Neutrophil (primary cell): ENCODE data around the gene LRRC71.

ENCODE experiments used
- H3K27ac ChIP-seq: fragments of 200-600 bp; sonication (generic); 2 replicates; pipeline ENCODE4 v1.5.1; 2016; ENCODE audit warnings: mild to moderate bottlenecking, moderate library complexity
- H3K27me3 ChIP-seq: fragments of 200-600 bp; sonication (generic); 2 replicates; pipeline ENCODE4 v1.6.0; 2016; ENCODE audit warnings: mild to moderate bottlenecking
- H3K36me3 ChIP-seq: fragments of 200-600 bp; sonication (generic); 2 replicates; pipeline ENCODE4 v1.5.1; 2017
- H3K4me1 ChIP-seq, 2 experiments: fragments of 200-600 bp in 1 of 2; sonication (generic) in 1 of 2; 1 replicate in 1 of 2; 2 replicates in 1 of 2; pipeline versions ENCODE4 v1.5.1 to v1.6.1; 2013 to 2016; ENCODE audit warnings: low read depth in 1 of 2, low read length in 1 of 2, mild to moderate bottlenecking in 1 of 2, moderate library complexity in 1 of 2; ENCODE audit not compliant: control insufficient read depth in 1 of 2, insufficient read depth in 1 of 2
- H3K4me3 ChIP-seq, 2 experiments: fragments of 200-600 bp in 1 of 2; sonication (generic) in 1 of 2; 1 replicate in 1 of 2; 2 replicates in 1 of 2; pipeline ENCODE4 v1.5.1; 2013 to 2016; ENCODE audit warnings: low read depth in 1 of 2, low read length in 1 of 2, mild to moderate bottlenecking in 1 of 2, moderate library complexity in 1 of 2
- H3K9me3 ChIP-seq: fragments of 200-600 bp; sonication (generic); 2 replicates; pipeline ENCODE4 v1.5.1; 2016
- TF ChIP-seq, protein P1 (sequence below): fragments of 200-600 bp; sonication (generic); IDR thresholded peaks from 2 replicates; pipeline ENCODE4 v1.5.1; 2016; ENCODE audit warnings: antibody characterized with exemption

LRRC71 gene

DNA sequence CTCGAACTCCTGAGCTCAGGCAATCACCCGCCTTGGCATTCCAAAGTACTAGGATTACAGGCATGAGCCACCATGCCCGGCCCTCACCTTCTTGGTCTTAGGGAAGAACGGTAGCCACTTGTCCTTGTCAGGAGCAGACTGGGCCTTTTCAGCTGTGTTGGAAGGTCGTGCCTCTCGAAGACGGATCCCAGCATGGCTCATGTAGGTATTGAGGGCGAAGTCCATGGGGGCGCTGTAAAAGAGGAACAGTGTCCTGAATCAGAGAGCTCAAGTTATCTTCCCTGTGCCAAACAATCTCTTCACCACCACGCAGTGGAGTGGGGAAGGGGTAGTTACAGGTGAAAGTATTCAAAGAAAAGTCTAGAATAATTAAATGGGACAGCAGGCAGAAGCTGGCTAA lies 35.9 kb downstream of the LRRC71 start:
- Histone ChIP-seq H3K36me3 (peaks cover 97% of the 10 kb centered on the region), H3K4me1 (peaks cover 3 to 4% of the 10 kb centered on the region in 2 experiments), H3K4me3 (no peak overlapping the region), H3K27ac (no peak overlapping the region), H3K27me3 (no peaks in the 10 kb centered on the region), H3K9me3 (no peaks in the 10 kb centered on the region)
- TF ChIP-seq, protein P1, sequence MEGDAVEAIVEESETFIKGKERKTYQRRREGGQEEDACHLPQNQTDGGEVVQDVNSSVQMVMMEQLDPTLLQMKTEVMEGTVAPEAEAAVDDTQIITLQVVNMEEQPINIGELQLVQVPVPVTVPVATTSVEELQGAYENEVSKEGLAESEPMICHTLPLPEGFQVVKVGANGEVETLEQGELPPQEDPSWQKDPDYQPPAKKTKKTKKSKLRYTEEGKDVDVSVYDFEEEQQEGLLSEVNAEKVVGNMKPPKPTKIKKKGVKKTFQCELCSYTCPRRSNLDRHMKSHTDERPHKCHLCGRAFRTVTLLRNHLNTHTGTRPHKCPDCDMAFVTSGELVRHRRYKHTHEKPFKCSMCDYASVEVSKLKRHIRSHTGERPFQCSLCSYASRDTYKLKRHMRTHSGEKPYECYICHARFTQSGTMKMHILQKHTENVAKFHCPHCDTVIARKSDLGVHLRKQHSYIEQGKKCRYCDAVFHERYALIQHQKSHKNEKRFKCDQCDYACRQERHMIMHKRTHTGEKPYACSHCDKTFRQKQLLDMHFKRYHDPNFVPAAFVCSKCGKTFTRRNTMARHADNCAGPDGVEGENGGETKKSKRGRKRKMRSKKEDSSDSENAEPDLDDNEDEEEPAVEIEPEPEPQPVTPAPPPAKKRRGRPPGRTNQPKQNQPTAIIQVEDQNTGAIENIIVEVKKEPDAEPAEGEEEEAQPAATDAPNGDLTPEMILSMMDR, result no peak

DNA sequence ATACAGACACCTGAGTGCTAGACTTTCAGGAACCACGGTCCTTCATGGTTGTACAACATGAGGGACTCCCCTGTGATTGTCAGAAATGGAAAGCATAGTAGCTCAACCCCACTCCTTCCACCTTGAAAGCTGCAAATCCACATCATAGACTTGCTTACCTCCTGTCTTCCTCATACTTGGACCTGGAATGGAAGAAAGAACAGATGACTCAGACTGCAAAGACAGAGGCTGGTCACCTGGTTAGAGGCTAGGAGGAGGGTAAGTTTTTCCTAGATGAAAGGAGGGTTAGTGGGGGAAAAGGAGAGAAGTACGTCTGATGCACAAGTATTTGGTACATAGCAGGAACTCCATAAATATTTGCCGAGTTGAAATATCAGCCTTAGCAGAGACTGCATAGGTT lies 37.2 kb downstream of the LRRC71 start:
- no peaks in the 10 kb centered on the region for H3K27me3 ChIP-seq
- TF ChIP-seq, protein P1, result no peak
- peaks cover 16 to 17% of the 10 kb centered on the region in 2 experiments for H3K4me1 ChIP-seq
- no peaks in the 10 kb centered on the region for H3K9me3 ChIP-seq
- H3K27ac ChIP-seq, result no peak overlapping the region
- peaks cover 91% of the 10 kb centered on the region for H3K36me3 ChIP-seq
- H3K4me3 ChIP-seq, result no peak overlapping the region

DNA sequence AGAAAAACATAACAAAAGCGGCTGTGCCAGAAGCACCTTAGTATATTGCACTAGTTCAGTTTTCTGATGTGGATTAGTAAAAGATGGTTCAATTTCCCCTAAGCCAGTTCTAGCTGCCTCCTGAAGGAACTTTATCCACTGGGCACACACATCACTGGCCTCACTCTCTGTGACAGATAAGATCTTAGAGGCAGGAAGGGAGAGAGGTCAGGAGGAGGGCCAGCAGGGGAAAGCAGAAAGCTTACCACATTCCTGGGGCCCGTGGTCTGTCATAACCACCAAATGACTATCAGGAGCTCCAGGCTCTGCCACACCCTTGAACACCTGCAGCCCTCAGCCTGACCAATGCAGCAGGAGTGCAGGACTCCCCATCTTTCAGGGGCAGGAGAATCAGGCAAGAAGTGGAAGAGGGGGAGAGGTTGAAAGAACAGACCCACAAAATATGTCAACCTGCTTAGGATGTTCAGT lies 37.8 kb downstream of the LRRC71 start:
- TF ChIP-seq, protein P1, result no peak
- Histone ChIP-seq H3K27ac (no peak overlapping the region), H3K36me3 (peaks cover 85% of the 10 kb centered on the region), H3K9me3 (no peaks in the 10 kb centered on the region), H3K4me3 (no peak overlapping the region), H3K27me3 (no peaks in the 10 kb centered on the region), H3K4me1 (peaks cover 22 to 24% of the 10 kb centered on the region in 2 experiments)

DNA sequence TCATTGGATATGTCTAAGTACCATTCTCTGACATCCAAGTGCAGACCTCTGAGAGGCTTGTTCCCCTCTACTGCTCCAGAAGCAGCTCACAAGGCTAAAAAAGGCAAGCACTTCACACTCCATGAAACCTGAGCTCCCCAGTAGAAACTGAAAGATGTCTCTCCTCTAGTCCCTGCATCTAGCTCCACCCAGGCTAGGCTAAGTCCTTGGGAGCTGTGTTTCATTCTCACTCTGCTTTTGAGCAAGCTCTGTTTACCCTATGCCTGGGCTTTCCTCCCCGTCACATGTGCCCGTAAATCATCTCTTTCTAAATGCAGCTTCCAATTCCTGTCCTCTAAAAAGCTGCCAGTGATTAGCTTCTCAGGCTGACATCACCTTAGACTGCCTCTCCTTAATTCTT lies 39.0 kb downstream of the LRRC71 start:
- no peaks in the 10 kb centered on the region for H3K27me3 ChIP-seq
- no peak overlapping the region for H3K4me3 ChIP-seq
- H3K27ac ChIP-seq, result no peak overlapping the region
- H3K9me3 ChIP-seq, result no peaks in the 10 kb centered on the region
- H3K4me1 ChIP-seq, result peaks cover 32 to 34% of the 10 kb centered on the region in 2 experiments
- TF ChIP-seq, protein P1, result no peak
- H3K36me3 ChIP-seq, result peaks cover 74% of the 10 kb centered on the region

DNA sequence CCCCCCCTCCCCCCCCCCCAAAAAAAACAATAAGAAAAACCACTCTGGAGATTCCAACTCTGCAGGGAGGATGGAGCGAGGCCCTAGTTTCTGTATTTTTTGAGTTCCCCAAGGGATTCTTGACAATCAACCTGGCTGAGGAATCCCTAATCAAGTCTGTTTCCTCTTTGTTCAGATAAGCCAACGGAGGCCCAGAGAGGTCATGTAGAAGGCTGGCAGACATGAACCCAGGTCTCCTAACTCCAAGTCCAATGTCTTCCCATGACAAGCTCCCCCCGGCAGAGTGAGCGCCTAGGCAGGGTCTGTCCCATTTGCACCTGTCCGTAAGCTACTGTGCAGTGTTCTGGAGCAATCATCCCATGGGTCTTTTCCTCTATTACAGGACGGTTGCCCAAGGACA lies 39.5 kb downstream of the LRRC71 start:
- Histone ChIP-seq H3K4me3 (no peak overlapping the region), H3K36me3 (peaks cover 69% of the 10 kb centered on the region), H3K27me3 (no peaks in the 10 kb centered on the region), H3K27ac (peak overlapping the region; percentile 20), H3K9me3 (no peaks in the 10 kb centered on the region), H3K4me1 (peaks cover 36% of the 10 kb centered on the region in 2 experiments)
- TF ChIP-seq, protein P1, result no peak

DNA sequence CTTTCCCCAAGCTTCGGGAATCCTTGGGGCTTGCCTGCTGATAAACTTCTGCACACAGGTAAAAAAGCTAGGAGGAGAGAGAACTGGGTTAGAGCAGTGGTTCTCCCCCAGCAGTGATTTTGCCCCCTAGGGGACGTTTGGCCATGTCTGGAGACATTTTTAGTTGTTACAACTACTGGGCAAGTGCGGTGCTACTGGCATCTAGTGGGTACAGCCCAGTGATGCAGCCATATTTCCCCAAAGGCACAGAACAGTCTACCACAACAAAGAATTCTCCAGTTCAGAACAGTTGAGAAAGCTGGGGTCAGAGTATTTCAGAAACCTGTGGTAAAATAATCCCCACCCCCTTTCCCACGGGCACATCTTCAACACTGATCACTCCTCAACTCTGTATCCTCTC lies 41.3 kb downstream of the LRRC71 start:
- peak overlapping the region; percentile 72 to 75 for H3K4me3 ChIP-seq
- no peaks in the 10 kb centered on the region for H3K9me3 ChIP-seq
- peak overlapping the region; percentile 52 for H3K27ac ChIP-seq
- H3K4me1 ChIP-seq, result peaks cover 36% of the 10 kb centered on the region in 2 experiments
- TF ChIP-seq, protein P1, result no peak
- H3K27me3 ChIP-seq, result no peaks in the 10 kb centered on the region
- peaks cover 52% of the 10 kb centered on the region for H3K36me3 ChIP-seq
